HG02943 (cell line): ENCODE data around the gene PTEN.

Source experiments
- ATAC-seq: cut with Tn5 transposase; IDR thresholded peaks from one replicate; pipeline ENCODE4 v1.9.1; 2021; ENCODE audit warnings: mild to moderate bottlenecking, low read depth, moderate library complexity; ENCODE audit not compliant: unreplicated experiment

PTEN gene

DNA sequence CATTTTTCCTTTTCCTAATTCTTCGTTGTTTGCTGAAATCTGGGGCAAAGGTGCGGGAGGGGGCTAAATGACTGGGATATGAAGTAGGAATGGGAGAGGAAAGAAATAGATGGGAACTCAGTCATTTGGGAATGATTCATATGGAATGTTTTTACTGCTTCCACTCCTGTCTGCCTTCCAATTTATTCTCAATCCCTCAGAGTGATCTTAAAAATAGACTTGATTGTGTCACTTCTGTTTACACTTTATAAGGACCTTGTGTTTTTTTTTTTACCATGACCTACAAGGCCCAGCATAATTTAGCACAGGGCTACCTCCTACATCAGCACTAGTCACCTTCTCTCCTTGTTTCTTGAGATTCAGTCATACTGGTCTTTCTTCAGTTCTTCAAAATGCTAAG is 97.9 kb downstream of the PTEN start:
- no peak for ATAC-seq

GRCh38 chr10:87966459-87966858 is 103.0 kb downstream of the PTEN start:
- no peak for ATAC-seq

DNA sequence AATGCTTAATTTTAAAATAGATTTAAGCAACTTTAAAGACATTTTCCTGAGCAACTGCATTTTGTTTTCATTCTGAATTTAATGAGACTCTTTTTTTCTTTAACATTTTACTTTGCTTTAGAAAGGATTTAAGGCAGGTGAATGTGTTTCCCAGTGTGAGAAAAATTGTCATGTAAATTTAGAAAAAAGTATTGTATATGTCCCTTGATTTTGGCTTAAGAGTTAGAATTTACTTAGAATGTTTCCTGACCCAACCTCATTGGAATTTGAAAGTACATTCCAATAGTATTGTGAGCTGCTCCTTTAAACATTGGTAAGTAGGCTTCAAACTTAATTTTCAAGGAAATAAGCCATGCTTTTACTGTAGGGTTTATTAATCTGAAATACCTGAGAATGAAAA is 110.2 kb downstream of the PTEN start:
- ATAC-seq: no peak

DNA sequence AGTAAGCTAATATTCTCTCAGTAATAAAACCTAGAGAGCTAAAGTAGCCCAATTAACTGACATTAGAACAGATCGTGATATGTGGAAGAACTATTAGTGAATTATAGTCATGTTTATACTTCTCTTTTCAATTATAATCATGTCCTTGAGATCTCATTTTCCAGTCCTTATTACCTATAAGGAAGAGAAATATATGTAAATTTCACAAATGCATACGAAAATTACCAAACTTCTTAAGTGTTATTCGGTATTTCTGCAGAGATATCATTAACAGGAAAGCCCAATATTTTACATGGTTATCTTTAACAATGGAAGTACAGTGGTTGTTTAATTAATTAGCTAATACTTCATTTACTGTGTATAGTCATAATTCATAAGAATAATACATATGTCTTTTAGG is 110.7 kb downstream of the PTEN start:
- no peak for ATAC-seq

- ATAC-seq: no peak
Observed at GRCh38 chr10:87974769-87975168, 111.3 kb downstream of the PTEN start.

DNA sequence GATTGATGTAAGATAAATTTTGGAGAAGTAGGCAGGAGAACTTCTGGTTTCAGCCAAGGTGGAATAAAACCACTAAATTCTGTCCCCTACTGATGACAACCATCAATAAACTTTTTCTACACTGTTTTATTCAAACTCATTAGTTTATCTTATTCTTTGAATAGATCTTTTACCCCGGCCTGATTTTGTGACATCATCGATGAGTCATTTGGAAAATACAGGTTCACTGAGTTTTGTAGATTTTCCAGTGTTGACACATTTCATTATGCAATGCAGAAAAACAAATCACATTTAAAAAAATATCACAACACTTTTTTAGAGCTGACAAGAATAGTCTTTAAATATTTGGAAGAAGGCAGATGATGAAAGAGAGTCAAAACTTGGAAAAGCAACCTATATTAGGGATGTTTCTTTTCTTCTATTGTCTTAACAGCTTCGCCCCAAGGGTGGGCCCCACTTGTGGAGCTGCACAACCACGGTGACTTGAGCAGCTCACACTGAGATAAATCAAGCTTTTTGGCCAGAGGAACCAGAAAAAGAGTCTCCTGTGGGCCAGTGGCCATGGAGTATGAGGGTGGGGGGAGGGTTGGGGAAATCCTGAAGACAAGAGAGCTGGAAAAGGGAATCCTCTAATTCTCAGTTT is 112.8 kb downstream of the PTEN start:
- no peak for ATAC-seq

- no peak for ATAC-seq
Observed at GRCh38 chr10:87978166-87978565, 114.7 kb downstream of the PTEN start.

DNA sequence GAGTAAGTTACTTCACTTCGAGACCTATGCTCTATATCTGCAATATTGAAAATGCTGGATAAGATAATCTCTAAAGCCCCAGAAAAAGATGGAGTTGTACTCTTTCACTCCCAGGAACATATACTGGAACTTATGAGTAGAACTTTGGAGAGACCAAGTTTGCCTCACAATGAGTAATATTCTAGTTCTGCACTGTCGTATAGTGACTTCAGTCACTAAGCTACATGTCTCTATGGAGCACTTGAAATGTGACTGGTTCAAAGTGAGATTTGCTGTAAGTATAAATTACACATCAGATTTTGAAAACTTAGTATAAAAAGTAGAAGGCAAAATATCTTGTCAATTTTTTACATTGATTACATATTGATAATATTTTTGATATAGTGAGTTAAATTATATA is 116.4 kb downstream of the PTEN start:
- no peak for ATAC-seq

DNA sequence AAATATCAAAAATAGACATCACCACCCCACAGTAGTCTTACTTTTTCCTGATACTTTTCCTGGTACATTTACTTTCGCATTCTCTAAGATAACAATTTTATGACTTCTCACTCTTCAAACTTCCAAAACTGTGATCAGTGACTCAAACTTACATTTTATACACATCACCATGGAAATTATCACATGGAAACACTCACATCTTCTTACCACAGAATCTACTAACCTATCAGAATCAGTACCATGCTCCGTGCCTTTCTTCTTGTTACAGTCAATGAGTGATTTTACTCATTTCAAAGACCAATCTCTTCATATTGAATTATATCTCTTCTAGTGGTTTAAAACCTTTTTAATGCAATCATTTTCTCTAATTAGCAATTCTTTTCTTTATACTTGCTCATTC is 120.3 kb downstream of the PTEN start:
- ATAC-seq: no peak

DNA sequence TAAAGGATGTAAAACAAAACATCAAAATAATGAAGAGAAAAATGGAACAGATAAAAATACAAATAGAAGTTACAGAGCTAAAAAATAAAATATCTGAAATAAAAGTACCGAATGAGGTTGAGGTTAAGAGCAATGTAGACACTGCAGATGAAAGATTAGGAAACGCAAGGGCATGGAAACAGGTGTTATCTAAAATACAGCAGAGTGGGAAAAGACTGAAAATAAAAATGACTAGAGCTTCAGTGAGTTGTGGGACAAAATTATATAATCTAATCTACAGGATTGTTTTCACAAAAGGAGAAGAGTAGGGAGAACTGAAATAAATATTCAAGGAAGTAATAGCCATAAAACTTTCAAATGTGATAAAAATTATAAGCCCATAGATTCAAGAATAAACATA is 123.8 kb downstream of the PTEN start:
- no peak for ATAC-seq

- no peak for ATAC-seq
Observed at GRCh38 chr10:87991946-87992345, 128.5 kb downstream of the PTEN start.

DNA sequence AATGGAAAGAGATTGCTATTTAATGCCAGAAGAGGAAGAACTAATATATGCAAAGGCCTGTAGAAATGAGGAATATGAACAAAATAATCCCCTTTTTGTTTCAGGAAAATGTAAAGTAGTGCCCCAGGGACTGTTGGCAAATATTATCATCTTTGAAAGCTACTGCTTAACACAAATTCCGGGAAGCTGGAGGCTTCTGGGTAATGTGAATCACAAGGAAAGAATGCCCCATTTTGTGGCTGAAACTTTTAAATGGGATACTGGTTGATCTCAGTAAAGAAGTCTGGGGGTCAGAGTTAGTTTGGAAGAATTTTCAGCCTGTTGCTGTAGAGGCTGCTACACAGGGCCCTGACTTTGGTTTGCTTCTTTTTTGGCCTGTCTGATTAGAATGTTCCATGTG is 141.0 kb downstream of the PTEN start:
- ATAC-seq: no peak

DNA sequence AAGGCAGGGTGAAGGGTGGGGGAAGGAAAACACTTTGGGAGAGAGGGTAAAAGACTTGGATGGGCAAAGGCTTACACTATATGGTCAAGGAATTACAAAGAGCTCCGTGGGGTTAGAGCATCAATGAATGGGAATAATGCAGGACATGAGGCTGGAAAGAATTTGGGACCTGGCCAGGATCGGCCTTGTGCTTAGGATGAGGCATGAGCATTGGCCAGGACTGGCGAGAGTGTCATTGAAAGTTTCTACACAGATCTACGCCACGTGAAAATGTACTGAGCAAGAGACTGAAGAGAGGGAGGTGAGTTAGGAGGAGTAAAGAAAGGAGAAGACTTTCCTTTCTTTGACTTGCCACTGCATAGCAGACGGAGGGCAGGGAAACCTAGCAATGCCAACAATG is 142.8 kb downstream of the PTEN start:
- ATAC-seq: no peak

GRCh38 chr10:88008866-88009470 is 145.5 kb downstream of the PTEN start:
- no peak for ATAC-seq

- no peak for ATAC-seq
Observed at GRCh38 chr10:88012641-88013040, 149.2 kb downstream of the PTEN start.

- ATAC-seq: no peak
Observed at GRCh38 chr10:88017781-88018180, 154.4 kb downstream of the PTEN start.

- ATAC-seq: no peak
Observed at GRCh38 chr10:88019753-88020152, 156.3 kb downstream of the PTEN start.
